HEK293T (cell line): ENCODE data around the gene NPPA.

Experiments
- CTCF ChIA-PET: fragments of 350-600 bp; formaldehyde crosslinking; extraction: SDS; loops from one replicate; lab custom pipeline; 2021; ENCODE audit warnings: antibody characterized with exemption, inconsistent platforms; lab: Yijun Ruan, JAX
- POLR2A ChIA-PET: fragments of 350-600 bp; formaldehyde crosslinking; extraction: SDS; loops from one replicate; lab custom pipeline; 2020; ENCODE audit warnings: antibody characterized with exemption, inconsistent platforms; lab: Yijun Ruan, JAX
- DNase-seq: peaks from one replicate; pipeline ENCODE4 v3.0.0; 2012; ENCODE audit warnings: mixed read lengths; ENCODE audit errors: extremely low spot score
- ARNT ChIP-seq: fragments of 450-650 bp; IDR thresholded peaks from 2 replicates; pipeline ENCODE4 v1.6.1; 2017; ENCODE audit warnings: mild to moderate bottlenecking
- BHLHE40 ChIP-seq: fragments of 450-650 bp; IDR thresholded peaks from 2 replicates; pipeline ENCODE4 v1.6.1; 2016; ENCODE audit warnings: mild to moderate bottlenecking, moderate library complexity, borderline replicate concordance
- CTBP1 ChIP-seq: fragments of 450-650 bp; IDR thresholded peaks from 2 replicates; pipeline ENCODE4 v1.6.1; 2016; ENCODE audit warnings: borderline replicate concordance
- ELF4 ChIP-seq: fragments of 450-650 bp; IDR thresholded peaks from 2 replicates; pipeline ENCODE4 v1.6.1; 2017; ENCODE audit warnings: antibody characterized with exemption
- FOXA1 ChIP-seq: fragments of 450-650 bp; IDR thresholded peaks from 2 replicates; pipeline ENCODE4 v1.6.1; 2016; ENCODE audit warnings: mild to moderate bottlenecking
- FOXK2 ChIP-seq: fragments of 450-650 bp; IDR thresholded peaks from 2 replicates; pipeline ENCODE4 v1.6.1; 2016; ENCODE audit warnings: mild to moderate bottlenecking
- FOXM1 ChIP-seq: fragments of 450-650 bp; IDR thresholded peaks from 2 replicates; pipeline ENCODE4 v1.6.1; 2017; ENCODE audit warnings: mild to moderate bottlenecking, borderline replicate concordance
- HDGF ChIP-seq: fragments of 450-650 bp; IDR thresholded peaks from 2 replicates; pipeline ENCODE4 v1.6.1; 2017; ENCODE audit warnings: antibody characterized with exemption, borderline replicate concordance
- L3MBTL2 ChIP-seq: fragments of 450-650 bp; conservative IDR thresholded peaks from 2 replicates; pipeline ENCODE4 v1.6.1; 2016; ENCODE audit warnings: mild to moderate bottlenecking
- LEF1 ChIP-seq: fragments of 450-650 bp; IDR thresholded peaks from 2 replicates; pipeline ENCODE4 v1.6.1; 2017; ENCODE audit warnings: mild to moderate bottlenecking, borderline replicate concordance
- NFRKB ChIP-seq: fragments of 450-650 bp; IDR thresholded peaks from 2 replicates; pipeline ENCODE4 v1.6.1; 2016; ENCODE audit warnings: mild to moderate bottlenecking, moderate library complexity
- PKNOX1 ChIP-seq: fragments of 450-650 bp; IDR thresholded peaks from 2 replicates; pipeline ENCODE4 v1.6.1; 2016
- SP1 ChIP-seq: fragments of 450-650 bp; IDR thresholded peaks from 2 replicates; pipeline ENCODE4 v1.6.1; 2017
- SUZ12 ChIP-seq: fragments of 450-650 bp; IDR thresholded peaks from 2 replicates; pipeline ENCODE4 v1.6.1; 2016; ENCODE audit warnings: mild to moderate bottlenecking
- TARDBP ChIP-seq: fragments of 450-650 bp; IDR thresholded peaks from 2 replicates; pipeline ENCODE4 v1.6.1; 2016
- ZNF384 ChIP-seq: fragments of 450-650 bp; IDR thresholded peaks from 2 replicates; pipeline ENCODE4 v1.6.1; 2016

Gene NPPA

GRCh38 chr1:11842154-11843041, 5.2 kb downstream of the NPPA start:
- ChIA-PET CTCF (interaction anchor here (0.6 kb wide), 1 partner anchor 12 kb away, joined by 3 read pairs; no protein-coding TSS in a partner anchor), POLR2A (no interaction called here)
- TF ChIP-seq SP1: no peak
- no peak for TF ChIP-seq FOXM1
- no peak for TF ChIP-seq ELF4
- no peak for TF ChIP-seq L3MBTL2
- TF ChIP-seq NFRKB: no peak
- no peak for TF ChIP-seq ZNF384
- TF ChIP-seq PKNOX1: no peak
- TF ChIP-seq FOXK2: no peak
- DNase-seq: no peak

GRCh38 chr1:11841245-11842153, 6.1 kb downstream of the NPPA start:
- ChIA-PET CTCF (interaction anchor here (0.6 kb wide), 1 partner anchor 13 kb away, joined by 3 read pairs; no protein-coding TSS in a partner anchor), POLR2A (interaction anchor here (0.9 kb wide), 2 partner anchors 66 to 125 kb away, joined by 3 to 4 read pairs; no protein-coding TSS in a partner anchor)
- TF ChIP-seq CTBP1: no peak
- no peak for DNase-seq

DNA sequence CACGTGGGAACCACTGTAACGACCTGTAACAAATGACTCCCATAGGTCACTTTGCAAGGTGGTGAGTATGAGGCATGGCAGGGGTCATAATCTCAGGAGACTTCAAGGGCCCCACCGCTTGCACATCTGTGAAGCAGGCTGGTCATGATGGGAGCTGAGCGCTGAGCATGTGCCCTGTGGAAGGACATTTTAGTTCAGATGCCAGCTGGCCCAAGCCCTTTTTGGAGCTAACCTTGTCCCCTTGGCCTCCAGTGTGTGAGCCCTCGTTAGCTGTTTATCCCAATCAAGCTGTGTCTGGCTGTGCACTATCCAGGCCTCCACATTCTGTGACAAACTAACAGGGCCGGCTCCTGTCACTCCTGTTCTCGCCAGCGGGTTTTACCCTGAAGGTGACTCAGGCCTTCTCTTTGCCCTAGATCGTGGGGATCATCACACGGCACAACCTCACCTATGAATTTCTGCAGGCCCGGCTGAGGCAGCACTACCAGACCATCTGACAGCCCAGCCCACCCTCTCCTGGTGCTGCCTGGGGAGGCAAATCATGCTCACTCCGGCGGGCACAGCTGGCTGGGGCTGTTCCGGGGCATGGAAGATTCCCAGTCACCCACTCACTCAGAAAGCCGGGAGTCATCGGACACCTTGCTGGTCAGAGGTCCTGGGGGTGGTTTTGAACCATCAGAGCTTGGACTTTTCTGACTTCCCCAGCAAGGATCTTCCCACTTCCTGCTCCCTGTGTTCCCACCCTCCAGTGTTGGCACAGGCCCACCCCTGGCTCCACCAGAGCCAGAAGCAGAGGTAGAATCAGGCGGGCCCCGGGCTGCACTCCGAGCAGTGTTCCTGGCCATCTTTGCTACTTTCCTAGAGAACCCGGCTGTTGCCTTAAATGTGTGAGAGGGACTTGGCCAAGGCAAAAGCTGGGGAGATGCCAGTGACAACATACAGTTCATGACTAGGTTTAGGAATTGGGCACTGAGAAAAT, 7.6 kb downstream of the NPPA start:
- TF ChIP-seq LEF1: no peak
- TF ChIP-seq ZNF384: no peak
- TF ChIP-seq SUZ12: no peak
- TF ChIP-seq SP1: no peak
- TF ChIP-seq BHLHE40: no peak
- TF ChIP-seq HDGF: no peak
- no peak for TF ChIP-seq FOXA1
- no peak for TF ChIP-seq ARNT
- no peak for TF ChIP-seq TARDBP
- TF ChIP-seq NFRKB: no peak
- no peak for TF ChIP-seq L3MBTL2
- no peak for TF ChIP-seq PKNOX1
- no peak for TF ChIP-seq ELF4
- TF ChIP-seq FOXM1: no peak
- TF ChIP-seq CTBP1: no peak
- TF ChIP-seq FOXK2: no peak
- CTCF ChIA-PET: no interaction called here
- POLR2A ChIA-PET: interaction anchor here (0.7 to 0.9 kb wide), 2 partner anchors 70 to 127 kb away, joined by 3 to 4 read pairs; no protein-coding TSS in a partner anchor
- DNase-seq: no peak

DNA sequence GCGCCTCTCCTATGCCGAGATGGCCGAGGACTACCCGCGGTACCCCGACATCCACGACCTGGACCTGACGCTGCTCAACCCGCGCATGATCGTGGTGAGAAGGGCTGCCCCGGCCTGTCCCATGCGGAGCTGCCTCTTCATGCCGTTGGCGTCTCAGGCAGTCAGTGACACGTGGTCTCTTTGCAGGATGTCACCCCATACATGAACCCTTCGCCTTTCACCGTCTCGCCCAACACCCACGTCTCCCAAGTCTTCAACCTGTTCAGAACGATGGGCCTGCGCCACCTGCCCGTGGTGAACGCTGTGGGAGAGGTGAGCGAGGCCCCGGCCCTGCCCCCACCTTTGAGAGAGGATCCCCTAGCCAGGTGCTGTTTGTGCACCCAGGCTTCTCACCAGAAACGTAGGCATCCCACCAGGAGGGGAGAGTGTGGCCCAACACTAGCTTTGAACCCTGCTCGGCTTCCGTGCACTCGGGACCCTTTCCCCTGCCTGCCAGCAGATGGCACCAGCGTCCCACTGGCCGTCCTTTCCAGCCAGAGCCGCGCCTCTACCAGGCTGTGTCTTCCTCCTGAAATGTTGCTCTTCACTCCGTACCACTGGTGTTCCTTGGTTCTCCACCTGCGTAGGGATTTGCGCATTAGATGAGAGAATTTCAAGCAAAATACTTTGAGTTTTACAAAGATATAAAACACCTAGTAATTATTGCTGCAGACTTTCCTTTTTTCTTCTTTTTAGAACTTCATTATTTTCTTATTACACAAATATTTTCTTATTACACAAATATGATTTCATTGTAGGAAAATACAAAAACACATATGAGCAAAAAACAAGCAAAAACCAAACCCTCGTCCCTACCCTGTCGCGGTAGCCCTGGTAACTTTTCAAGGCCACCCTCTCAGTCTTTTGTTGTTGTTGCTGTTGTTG, 9.0 kb downstream of the NPPA start:
- CTCF ChIA-PET: interaction anchor here (0.6 to 3.7 kb wide), 9 partner anchors 9 to 158 kb away, joined by 3 to 17 read pairs (median 4); partner anchors contain the start of gene NPPA
- TF ChIP-seq HDGF (no peak), SUZ12 (no peak), BHLHE40 (no peak), ZNF384 (no peak), FOXA1 (no peak), SP1 (no peak), LEF1 (no peak), TARDBP (no peak), PKNOX1 (no peak), FOXK2 (no peak), FOXM1 (no peak), ELF4 (no peak), L3MBTL2 (no peak), ARNT (no peak), NFRKB (no peak), CTBP1 (no peak)
- POLR2A ChIA-PET: interaction anchor here (0.6 to 1.2 kb wide), 2 partner anchors 69 to 71 kb away, joined by 3 to 4 read pairs; no protein-coding TSS in a partner anchor
- peak; percentile 91 for DNase-seq
